Tibial nerve (tissue), 4 donors: Measurements from ENCODE around the gene BHLHA15. TPM values are rescaled to one million over a fixed set of nuclear protein-coding genes. Genes with fewer than 3 reads are reported as not detected.

Experiments
- DNase-seq, 2 donors: peaks; one replicate each; pipeline ENCODE4 v3.0.0-alpha.2; 2019; ENCODE audit warnings: low spot score in 2 of 2
- H3K27ac ChIP-seq, 4 donors: fragments of 200-600 bp; sonication (generic) in 3 of 4; one replicate each; pipeline ENCODE4 v1.5.1; 2017 to 2019; ENCODE audit warnings: mild to moderate bottlenecking in 1 of 4
- H3K27me3 ChIP-seq, 2 donors: fragments of 200-600 bp; sonication (generic) in 1 of 2; one replicate each; pipeline versions ENCODE4 v1.5.1 to v1.6.0; 2017 to 2019
- H3K36me3 ChIP-seq, 3 donors: fragments of 200-600 bp; sonication (generic); one replicate each; pipeline ENCODE4 v1.5.1; 2018 to 2019
- H3K4me1 ChIP-seq, 4 donors: fragments of 200-600 bp; sonication (generic) in 3 of 4; one replicate each; pipeline ENCODE4 v1.5.1; 2017 to 2019
- H3K4me3 ChIP-seq, 4 donors: fragments of 200-600 bp; sonication (generic) in 3 of 4; one replicate each; pipeline ENCODE4 v1.5.1; 2017 to 2019; ENCODE audit warnings: mild to moderate bottlenecking in 1 of 4, moderate library complexity in 1 of 4
- H3K9me3 ChIP-seq, 4 donors: fragments of 200-600 bp; sonication (generic) in 3 of 4; one replicate each; pipeline ENCODE4 v1.5.1; 2017 to 2019
- EP300 ChIP-seq, 2 donors: sonication (generic); formaldehyde crosslinking; IDR thresholded peaks; one replicate each; pipeline ENCODE4 v1.6.1; 2017; ENCODE audit warnings: antibody characterized with exemption in 2 of 2, mild to moderate bottlenecking in 1 of 2
- POLR2A ChIP-seq, 2 donors: fragments of 450-650 bp; IDR thresholded peaks; one replicate each; pipeline ENCODE4 v1.6.1; 2017; ENCODE audit warnings: antibody characterized with exemption in 2 of 2, mild to moderate bottlenecking in 2 of 2, moderate library complexity in 2 of 2
- WGBS, 2 donors: methylation state at CpG; one replicate each; pipeline ENCODE4 v1.1.5; 2018; 5-methylcytosine and 5-hydroxymethylcytosine counted together
- total RNA-seq, 4 donors: library from RNA; depleted of rRNA; stranded (reverse); fragments of >200 nt; gene quantifications; one replicate each; pipeline ENCODE4 v1.1.0, GENCODE V29; 2016
- TF ChIP-seq, protein P1 (sequence below), 5 experiments: fragments of 200-600 bp in 3 of 5; fragments of 450-650 bp in 2 of 5; sonication (generic) in 3 of 5; IDR thresholded peaks; one replicate each; pipeline ENCODE4 v1.5.1; 2016 to 2019; ENCODE audit warnings: antibody characterized with exemption in 5 of 5, mild to moderate bottlenecking in 3 of 5, moderate library complexity in 2 of 5

Gene BHLHA15
- total RNA-seq, 4 donors from 2014 or later: not detected

DNA sequence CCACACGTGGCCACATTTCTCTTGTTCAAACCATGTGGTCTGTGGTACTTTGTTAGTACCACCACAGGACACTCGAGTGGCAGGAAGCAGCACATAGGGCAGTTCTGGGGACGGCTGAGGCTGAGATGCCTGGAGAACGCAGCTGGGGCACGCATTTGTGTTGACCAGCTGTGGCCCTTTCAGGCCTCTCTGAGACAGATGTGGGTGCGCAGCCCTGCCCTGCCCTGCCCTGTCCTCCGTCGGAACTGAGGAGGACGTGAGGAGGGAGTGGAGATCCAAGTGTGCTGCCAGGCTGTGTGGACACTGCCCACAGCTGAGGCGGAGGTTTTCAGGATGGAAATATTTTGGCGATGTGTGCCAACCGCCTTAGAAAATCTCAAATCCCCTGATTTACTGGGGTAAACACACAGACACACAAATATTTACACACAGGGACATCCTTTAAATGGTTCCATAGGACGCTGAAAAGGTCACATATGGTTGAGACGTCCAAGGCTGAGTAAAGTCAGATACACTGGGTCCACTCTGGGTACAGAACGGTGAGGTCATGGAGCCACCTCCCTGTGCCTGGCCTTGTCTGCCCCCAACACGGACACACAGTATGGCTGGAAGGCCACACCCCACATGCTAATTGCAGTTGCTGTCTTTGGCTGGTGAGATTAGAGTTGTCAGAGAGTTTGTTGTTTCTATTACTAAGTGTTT, 14.8 kb downstream of the BHLHA15 start:
- no peak overlapping the region for H3K4me3 ChIP-seq
- H3K9me3 ChIP-seq: no peaks in the 10 kb centered on the region
- no peaks in the 10 kb centered on the region for H3K27me3 ChIP-seq
- WGBS, 2 donors: 80 to 81% methylated on average over 14 to 16 of the region's 16 CpGs
- no peak for DNase-seq
- no peaks in the 10 kb centered on the region for H3K4me1 ChIP-seq
- TF ChIP-seq EP300 (IDR thresholded peaks at IDR 0.05) (no peak), POLR2A (IDR thresholded peaks at IDR 0.05) (no peak)
- TF ChIP-seq, protein P1, sequence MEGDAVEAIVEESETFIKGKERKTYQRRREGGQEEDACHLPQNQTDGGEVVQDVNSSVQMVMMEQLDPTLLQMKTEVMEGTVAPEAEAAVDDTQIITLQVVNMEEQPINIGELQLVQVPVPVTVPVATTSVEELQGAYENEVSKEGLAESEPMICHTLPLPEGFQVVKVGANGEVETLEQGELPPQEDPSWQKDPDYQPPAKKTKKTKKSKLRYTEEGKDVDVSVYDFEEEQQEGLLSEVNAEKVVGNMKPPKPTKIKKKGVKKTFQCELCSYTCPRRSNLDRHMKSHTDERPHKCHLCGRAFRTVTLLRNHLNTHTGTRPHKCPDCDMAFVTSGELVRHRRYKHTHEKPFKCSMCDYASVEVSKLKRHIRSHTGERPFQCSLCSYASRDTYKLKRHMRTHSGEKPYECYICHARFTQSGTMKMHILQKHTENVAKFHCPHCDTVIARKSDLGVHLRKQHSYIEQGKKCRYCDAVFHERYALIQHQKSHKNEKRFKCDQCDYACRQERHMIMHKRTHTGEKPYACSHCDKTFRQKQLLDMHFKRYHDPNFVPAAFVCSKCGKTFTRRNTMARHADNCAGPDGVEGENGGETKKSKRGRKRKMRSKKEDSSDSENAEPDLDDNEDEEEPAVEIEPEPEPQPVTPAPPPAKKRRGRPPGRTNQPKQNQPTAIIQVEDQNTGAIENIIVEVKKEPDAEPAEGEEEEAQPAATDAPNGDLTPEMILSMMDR (IDR thresholded peaks at IDR 0.05): no peak
- peaks cover 0 to 100% (median 5%) of the 10 kb centered on the region in 3 donors for H3K36me3 ChIP-seq
- no peak overlapping the region for H3K27ac ChIP-seq

DNA sequence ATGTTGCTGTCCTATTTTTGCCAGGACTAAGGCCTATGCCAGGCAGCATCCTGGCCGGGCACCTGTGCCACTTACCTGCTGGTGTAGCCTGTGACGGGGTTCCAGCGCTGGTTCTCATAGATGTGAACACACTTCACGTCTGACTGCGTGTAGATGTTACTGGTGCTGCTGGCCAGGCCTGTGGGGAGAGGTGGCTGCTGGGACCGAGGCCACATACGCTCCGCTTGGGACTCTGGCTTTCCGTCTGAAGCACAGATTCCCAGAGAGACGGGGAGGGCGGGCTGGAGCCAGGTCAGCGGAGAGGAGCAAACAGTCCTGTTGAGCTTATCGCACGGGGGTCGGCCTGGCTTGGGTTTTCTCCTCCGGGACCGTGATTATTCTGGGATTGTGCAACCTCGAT, 16.7 kb downstream of the BHLHA15 start:
- no peaks in the 10 kb centered on the region for H3K27me3 ChIP-seq
- no peaks in the 10 kb centered on the region for H3K9me3 ChIP-seq
- WGBS, 2 donors: 91 to 93% methylated on average over 15 to 18 of the region's 18 CpGs
- peaks cover 0 to 100% (median 0%) of the 10 kb centered on the region in 3 donors for H3K36me3 ChIP-seq
- TF ChIP-seq, protein P1 (IDR thresholded peaks at IDR 0.05): no peak
- no peak for TF ChIP-seq EP300 (IDR thresholded peaks at IDR 0.05)
- no peak for TF ChIP-seq POLR2A (IDR thresholded peaks at IDR 0.05)
- H3K4me1 ChIP-seq: no peaks in the 10 kb centered on the region
- no peak for DNase-seq
- no peak overlapping the region for H3K4me3 ChIP-seq
- no peak overlapping the region for H3K27ac ChIP-seq

DNA sequence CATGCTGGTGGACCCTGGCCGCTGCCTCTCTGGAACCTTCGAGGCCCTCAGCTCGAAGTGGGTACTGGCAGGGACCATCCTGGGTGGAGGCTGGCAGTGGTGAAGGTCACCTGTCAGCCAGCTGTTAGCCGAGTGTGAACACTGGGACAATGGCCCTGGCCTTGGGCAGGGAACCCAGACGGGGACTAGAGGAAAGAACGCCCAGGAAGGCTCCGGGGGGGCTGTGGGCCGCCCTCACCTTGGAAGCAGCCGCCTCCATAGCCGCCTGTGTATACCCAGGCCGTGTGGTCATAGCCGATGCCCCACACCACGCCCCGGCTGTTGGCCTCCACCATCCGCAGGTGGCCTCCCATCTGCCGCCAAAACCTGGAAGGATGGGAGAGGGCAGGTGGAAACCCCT, 17.6 kb downstream of the BHLHA15 start:
- Histone ChIP-seq H3K27me3 (no peaks in the 10 kb centered on the region), H3K4me3 (no peak overlapping the region), H3K36me3 (peaks cover 0 to 100% (median 0%) of the 10 kb centered on the region in 3 donors), H3K27ac (no peak overlapping the region), H3K9me3 (no peaks in the 10 kb centered on the region), H3K4me1 (no peaks in the 10 kb centered on the region)
- DNase-seq: no peak
- TF ChIP-seq, protein P1 (IDR thresholded peaks at IDR 0.05): no peak
- no peak for TF ChIP-seq EP300 (IDR thresholded peaks at IDR 0.05)
- no peak for TF ChIP-seq POLR2A (IDR thresholded peaks at IDR 0.05)
- 92 to 93% methylated on average over 15 to 16 of the region's 16 CpGs for WGBS, 2 donors

DNA sequence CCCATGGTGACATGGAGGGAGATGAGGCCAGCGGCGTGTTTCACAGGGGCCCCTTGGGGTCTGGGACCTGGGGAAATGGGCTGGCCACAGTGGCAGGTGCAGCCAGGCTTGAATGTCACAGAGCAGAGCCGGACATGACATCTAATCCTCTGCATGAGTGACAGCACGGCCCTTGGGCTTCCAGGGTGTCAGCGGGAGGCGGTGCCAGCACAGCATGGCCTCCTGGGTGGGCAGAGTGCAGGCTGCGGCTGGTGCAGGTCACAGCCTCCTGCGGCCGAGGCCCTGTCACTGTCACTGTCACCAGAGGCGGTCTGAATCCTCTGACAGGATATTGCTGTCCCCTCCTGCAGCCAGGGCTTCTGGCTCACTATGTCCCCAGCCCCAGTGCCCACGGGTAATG, 18.2 kb downstream of the BHLHA15 start:
- TF ChIP-seq POLR2A (IDR thresholded peaks at IDR 0.05): no peak
- TF ChIP-seq, protein P1 (IDR thresholded peaks at IDR 0.05): no peak
- TF ChIP-seq EP300 (IDR thresholded peaks at IDR 0.05): no peak

DNA sequence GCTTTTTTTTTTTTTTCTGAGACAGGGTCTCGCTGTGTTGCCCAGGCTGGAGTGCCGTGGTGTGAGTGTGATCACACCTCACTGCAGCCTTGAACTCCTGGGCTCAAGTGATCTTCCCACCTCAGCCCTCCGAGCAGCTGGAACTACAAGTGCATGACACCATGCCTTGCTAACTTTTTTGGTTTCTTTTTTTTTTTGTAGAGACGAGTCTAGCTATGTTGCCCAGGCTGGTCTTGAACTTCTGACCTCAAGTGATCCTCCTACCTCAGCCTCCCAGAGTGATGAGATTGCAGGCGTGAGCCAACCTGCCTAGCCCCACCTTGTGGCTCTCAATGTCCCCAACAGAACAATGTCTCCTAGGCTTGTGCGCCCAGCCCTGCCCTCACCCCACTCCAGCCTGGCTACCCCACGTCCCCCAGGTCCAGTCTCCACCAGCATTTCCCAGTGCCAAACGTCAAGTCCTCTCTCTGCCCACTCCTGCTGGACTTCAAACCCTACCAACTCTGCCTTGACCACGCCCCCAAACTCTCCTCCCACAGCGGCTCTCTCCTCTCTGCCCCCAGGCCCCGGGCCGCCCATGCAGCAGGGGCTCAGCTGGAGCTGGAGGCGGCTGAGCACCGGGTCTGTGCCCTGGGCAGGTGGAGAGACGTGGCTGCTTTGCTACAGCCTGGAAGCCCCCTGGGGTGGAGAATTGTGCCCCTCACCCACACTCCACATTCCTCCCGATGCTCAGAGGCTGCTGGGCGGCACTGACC, 18.9 kb downstream of the BHLHA15 start:
- DNase-seq: no peak
- WGBS, 2 donors: 71 to 83% methylated on average over 12 to 15 of the region's 17 CpGs
- Histone ChIP-seq H3K9me3 (no peaks in the 10 kb centered on the region), H3K4me1 (no peaks in the 10 kb centered on the region), H3K4me3 (no peak overlapping the region), H3K27ac (peak overlapping the region in 1 of 4 donors; percentile 17), H3K27me3 (no peaks in the 10 kb centered on the region), H3K36me3 (peaks cover 0 to 98% (median 0%) of the 10 kb centered on the region in 3 donors)
- TF ChIP-seq EP300 (IDR thresholded peaks at IDR 0.05) (no peak), POLR2A (IDR thresholded peaks at IDR 0.05) (no peak)
- TF ChIP-seq, protein P1 (IDR thresholded peaks at IDR 0.05): no peak

More for the DNA sequence above, 18.2 kb downstream of the BHLHA15 start:
- Histone ChIP-seq H3K36me3 (peaks cover 0 to 100% (median 0%) of the 10 kb centered on the region in 3 donors), H3K9me3 (no peaks in the 10 kb centered on the region), H3K4me1 (no peaks in the 10 kb centered on the region), H3K27me3 (no peaks in the 10 kb centered on the region), H3K4me3 (no peak overlapping the region), H3K27ac (no peak overlapping the region)
- WGBS, 2 donors: 82 to 90% methylated on average over 7 to 9 of the region's 11 CpGs
- DNase-seq: no peak
